Dermis lymphatic vessel endothelial cell (primary cell): ENCODE data around the gene CHAC1. TPM values are rescaled to one million over a fixed set of nuclear protein-coding genes. Genes with fewer than 3 reads are reported as not detected.

Experiments
- total RNA-seq: library from RNA; depleted of rRNA; stranded (reverse); fragments of >200 nt; gene quantifications from 2 replicates; pipeline ENCODE4 v1.2.1, GENCODE V29; 2014

CHAC1 gene
- 0.76 and 1.3 TPM in 2 replicates for total RNA-seq

GRCh38 chr15:40952901-40953712 is at the start of gene CHAC1:
CHAC1 (plus strand) TSS chr15:40953471; CDS start chr15:40953584, 113 bp downstream.

GRCh38 chr15:40928821-40929659 is 24.2 kb upstream of the CHAC1 start, which contains the start of gene DLL4:
DLL4 (plus strand) TSS chr15:40929340; CDS start chr15:40929669, 329 bp downstream.

Other genes starting within 250 kb of the CHAC1 start
- gene RMDN3, start 198.2 kb upstream of the CHAC1 start, total RNA-seq: 16.6 and 23.5 TPM in 2 replicates
- 4.3 and 11.7 TPM in 2 replicates for gene GCHFR, start 189.4 kb upstream of the CHAC1 start, total RNA-seq
- under 0.01 and 0.11 TPM in 2 replicates for gene C15orf62, start 183.5 kb upstream of the CHAC1 start, total RNA-seq
- 17.1 and 18.1 TPM in 2 replicates for gene ZFYVE19, start 146.4 kb upstream of the CHAC1 start, total RNA-seq
- gene DNAJC17, start 146.0 kb upstream of the CHAC1 start, total RNA-seq: 21.2 and 26.0 TPM in 2 replicates
- gene PPP1R14D, start 124.8 kb upstream of the CHAC1 start, total RNA-seq: not detected in 2 replicates
- 0.33 and 0.34 TPM in 2 replicates for gene SPINT1, start 109.4 kb upstream of the CHAC1 start, total RNA-seq
- under 0.01 TPM in 1 of 2 replicates, not detected in the other for gene RHOV, start 79.2 kb upstream of the CHAC1 start, total RNA-seq
- 33.2 and 41.1 TPM in 2 replicates for gene VPS18, start 59.0 kb upstream of the CHAC1 start, total RNA-seq
- gene DLL4, start 24.1 kb upstream of the CHAC1 start, total RNA-seq: 84.2 and 99.3 TPM in 2 replicates
- 16.8 and 19.6 TPM in 2 replicates for gene INO80, start 162.8 kb downstream of the CHAC1 start, total RNA-seq